Astrocyte of the spinal cord (primary cell): ENCODE data around the gene SORCS2.

Source experiments
- DNase-seq: peaks from one replicate; pipeline ENCODE4 v3.0.0; 2011; ENCODE audit warnings: low read depth, low spot score
- H3K4me3 ChIP-seq: 2 replicates; pipeline ENCODE4 v1.5.1; 2011; ENCODE audit warnings: low read depth, mild to moderate bottlenecking, low read length, moderate library complexity
- in situ Hi-C: cut with HindIII; loops from 2 replicates; pipeline ENCODE4 v1.10.0; 2017; ENCODE audit warnings: low sequenced_read_pairs
- TF ChIP-seq, protein P1 (sequence below): IDR thresholded peaks from 2 replicates; pipeline ENCODE4 v1.5.1; 2012; ENCODE audit warnings: low read depth, mild to moderate bottlenecking, low read length, inconsistent platforms

SORCS2 gene

DNA sequence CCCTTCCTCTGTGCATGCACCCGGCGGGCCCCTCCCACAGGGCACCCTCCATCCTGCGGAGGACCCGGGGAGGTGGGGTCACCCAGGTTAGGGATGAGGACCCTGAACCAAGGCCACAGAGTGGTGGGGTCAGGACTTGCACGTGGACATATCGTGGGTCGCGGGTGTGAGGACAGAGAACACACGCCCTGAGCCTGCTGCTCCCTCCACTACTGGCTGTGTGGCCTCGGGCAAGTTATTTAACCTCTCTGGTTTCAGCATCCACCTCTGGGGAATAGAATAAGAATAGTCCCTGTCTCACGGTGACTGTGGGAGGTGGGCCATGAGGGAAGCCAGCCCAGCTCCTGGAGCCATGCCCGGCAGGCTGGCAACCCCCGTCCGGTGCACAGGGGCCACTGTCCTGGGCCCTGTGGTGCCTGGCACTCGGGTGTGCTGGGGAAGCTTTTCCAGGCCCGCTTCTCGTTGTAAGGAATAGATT lies 237.3 kb downstream of the SORCS2 start:
- TF ChIP-seq, protein P1, sequence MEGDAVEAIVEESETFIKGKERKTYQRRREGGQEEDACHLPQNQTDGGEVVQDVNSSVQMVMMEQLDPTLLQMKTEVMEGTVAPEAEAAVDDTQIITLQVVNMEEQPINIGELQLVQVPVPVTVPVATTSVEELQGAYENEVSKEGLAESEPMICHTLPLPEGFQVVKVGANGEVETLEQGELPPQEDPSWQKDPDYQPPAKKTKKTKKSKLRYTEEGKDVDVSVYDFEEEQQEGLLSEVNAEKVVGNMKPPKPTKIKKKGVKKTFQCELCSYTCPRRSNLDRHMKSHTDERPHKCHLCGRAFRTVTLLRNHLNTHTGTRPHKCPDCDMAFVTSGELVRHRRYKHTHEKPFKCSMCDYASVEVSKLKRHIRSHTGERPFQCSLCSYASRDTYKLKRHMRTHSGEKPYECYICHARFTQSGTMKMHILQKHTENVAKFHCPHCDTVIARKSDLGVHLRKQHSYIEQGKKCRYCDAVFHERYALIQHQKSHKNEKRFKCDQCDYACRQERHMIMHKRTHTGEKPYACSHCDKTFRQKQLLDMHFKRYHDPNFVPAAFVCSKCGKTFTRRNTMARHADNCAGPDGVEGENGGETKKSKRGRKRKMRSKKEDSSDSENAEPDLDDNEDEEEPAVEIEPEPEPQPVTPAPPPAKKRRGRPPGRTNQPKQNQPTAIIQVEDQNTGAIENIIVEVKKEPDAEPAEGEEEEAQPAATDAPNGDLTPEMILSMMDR, result no peak
- in situ Hi-C loops, result no loop called here
- no peak for DNase-seq
- no peak overlapping the region for H3K4me3 ChIP-seq

- no peak for DNase-seq
- in situ Hi-C loops, result no loop called here
- TF ChIP-seq, protein P1, result no peak
- no peak overlapping the region for H3K4me3 ChIP-seq
Observed at GRCh38 chr4:7430368-7430964, 238.1 kb downstream of the SORCS2 start.

GRCh38 chr4:7430965-7431695 lies 238.8 kb downstream of the SORCS2 start:
- no peak for DNase-seq
- in situ Hi-C loops, result no loop called here
- no peak overlapping the region for H3K4me3 ChIP-seq
- TF ChIP-seq, protein P1, result no peak

GRCh38 chr4:7431696-7432530 lies 239.6 kb downstream of the SORCS2 start:
- TF ChIP-seq, protein P1, result no peak
- no peak overlapping the region for H3K4me3 ChIP-seq
- in situ Hi-C loops, result no loop called here
- DNase-seq, result no peak

DNA sequence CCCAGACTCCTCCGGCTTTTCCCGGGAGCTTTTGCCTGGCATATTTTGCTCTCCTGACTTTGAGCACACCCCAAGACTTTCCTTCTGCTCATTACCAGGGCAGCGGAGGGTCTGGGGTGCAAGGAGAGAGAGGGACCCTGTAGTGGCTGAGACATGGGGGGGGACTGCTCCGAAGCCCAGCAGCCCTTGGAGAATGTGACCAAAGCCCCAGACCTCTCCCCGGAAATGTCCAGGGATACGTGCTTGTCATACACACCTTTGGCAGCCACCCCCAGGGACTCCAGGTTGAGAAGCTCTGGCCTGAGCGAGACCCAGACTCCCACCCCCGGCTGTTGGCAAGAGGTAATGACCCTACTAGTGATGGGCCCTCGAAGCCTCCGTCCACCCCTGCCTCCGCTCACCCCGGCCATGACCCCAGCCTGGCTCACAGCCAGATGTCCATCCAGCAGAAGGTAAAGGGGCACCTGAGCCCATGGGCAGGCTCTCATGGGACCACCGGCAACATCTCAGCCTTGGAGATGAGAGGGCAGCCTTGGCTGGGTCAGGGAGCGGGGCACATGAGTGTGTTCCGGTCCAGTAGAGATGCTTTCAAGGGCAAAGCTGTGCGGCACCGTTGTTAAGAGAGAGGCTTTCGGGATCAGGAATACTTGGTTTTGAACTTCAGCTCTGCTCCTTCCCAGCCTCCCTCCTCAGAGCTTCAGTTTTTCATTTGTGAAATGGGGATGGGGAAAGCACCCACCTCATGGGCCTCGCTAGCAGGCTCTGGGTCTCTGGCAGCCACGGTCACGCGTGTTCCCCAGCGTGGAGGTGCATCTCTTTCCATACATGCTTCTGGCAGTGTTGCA lies 240.4 kb downstream of the SORCS2 start:
- TF ChIP-seq, protein P1, result no peak
- in situ Hi-C loops, result no loop called here
- H3K4me3 ChIP-seq, result no peak overlapping the region
- DNase-seq, result no peak
